ENCODE data around the gene TMEM14B. TPM values are rescaled to one million over a fixed set of nuclear protein-coding genes. Genes with fewer than 3 reads are reported as not detected.

Gene TMEM14B
- total RNA-seq, 1 donor from 2014 or later: 59.1 TPM

DNA sequence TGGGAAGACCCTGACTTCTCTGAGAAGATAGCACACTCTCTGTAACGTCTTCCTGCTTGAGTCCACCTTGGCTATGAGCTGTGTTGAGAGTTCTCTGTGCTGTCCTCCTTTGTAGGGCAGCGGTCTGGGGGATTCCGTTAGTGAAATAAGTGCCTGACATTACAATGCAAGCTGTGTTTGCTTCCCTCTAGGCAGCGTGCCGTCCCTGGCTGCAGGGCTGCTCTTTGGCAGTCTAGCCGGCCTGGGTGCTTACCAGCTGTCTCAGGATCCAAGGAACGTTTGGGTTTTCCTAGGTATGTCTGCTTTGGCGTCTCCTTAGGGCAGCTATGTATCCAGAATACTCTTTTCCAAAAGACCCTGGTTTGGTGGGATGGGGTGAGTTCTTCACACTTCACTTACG lies 21.9 kb upstream of the TMEM14B start:
- Histone ChIP-seq H3K9me3 (no peaks in the 10 kb centered on the region), H3K4me3 (peak overlapping the region in 1 of 2 donors; percentile 7), H3K36me3 (peaks cover 11 to 49% of the 10 kb centered on the region in 2 donors), H3K4me1 (peaks cover 7 to 20% of the 10 kb centered on the region in 2 donors), H3K27ac (no peak overlapping the region), H3K27me3 (no peaks in the 10 kb centered on the region)
- intact Hi-C loops (cut with DNase I): no loop called here
- no peak for DNase-seq (ENCODE audit: low spot score in 2 of 2)
- TF ChIP-seq, protein P1, sequence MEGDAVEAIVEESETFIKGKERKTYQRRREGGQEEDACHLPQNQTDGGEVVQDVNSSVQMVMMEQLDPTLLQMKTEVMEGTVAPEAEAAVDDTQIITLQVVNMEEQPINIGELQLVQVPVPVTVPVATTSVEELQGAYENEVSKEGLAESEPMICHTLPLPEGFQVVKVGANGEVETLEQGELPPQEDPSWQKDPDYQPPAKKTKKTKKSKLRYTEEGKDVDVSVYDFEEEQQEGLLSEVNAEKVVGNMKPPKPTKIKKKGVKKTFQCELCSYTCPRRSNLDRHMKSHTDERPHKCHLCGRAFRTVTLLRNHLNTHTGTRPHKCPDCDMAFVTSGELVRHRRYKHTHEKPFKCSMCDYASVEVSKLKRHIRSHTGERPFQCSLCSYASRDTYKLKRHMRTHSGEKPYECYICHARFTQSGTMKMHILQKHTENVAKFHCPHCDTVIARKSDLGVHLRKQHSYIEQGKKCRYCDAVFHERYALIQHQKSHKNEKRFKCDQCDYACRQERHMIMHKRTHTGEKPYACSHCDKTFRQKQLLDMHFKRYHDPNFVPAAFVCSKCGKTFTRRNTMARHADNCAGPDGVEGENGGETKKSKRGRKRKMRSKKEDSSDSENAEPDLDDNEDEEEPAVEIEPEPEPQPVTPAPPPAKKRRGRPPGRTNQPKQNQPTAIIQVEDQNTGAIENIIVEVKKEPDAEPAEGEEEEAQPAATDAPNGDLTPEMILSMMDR (IDR thresholded peaks at IDR 0.05): no peak

DNA sequence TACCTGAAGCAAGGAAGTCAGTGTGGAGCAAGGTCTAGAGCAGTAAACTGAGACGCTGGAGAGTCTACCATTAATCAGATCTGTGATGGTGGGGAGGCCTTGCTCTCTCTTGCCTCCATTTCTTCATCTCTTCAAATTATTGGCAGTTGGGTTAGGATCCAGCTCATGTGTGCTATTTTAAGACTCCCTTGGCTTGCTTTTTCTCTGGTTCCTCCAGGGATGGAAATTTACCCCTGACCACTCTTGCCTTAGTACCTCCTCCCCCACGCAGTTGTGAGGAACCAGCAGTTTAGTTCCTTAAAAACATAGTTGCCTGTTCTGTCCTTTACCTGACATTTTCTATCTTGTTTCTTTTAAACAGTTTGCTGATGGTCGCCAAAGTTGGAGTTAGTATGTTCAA lies 17.4 kb upstream of the TMEM14B start:
- Histone ChIP-seq H3K4me1 (peaks cover 0 to 2% of the 10 kb centered on the region in 2 donors), H3K36me3 (peaks cover 14 to 67% of the 10 kb centered on the region in 2 donors), H3K9me3 (no peaks in the 10 kb centered on the region), H3K4me3 (no peak overlapping the region), H3K27ac (peak overlapping the region in 1 of 2 donors; percentile 13), H3K27me3 (no peaks in the 10 kb centered on the region)
- TF ChIP-seq, protein P1 (IDR thresholded peaks at IDR 0.05): no peak
- no peak for DNase-seq (ENCODE audit: low spot score in 2 of 2)
- intact Hi-C loops (cut with DNase I): no loop called here

GRCh38 chr6:10733151-10733715 lies 14.4 kb upstream of the TMEM14B start:
- Histone ChIP-seq H3K27me3 (no peaks in the 10 kb centered on the region), H3K4me3 (no peak overlapping the region), H3K36me3 (peaks cover 12 to 41% of the 10 kb centered on the region in 2 donors), H3K27ac (no peak overlapping the region), H3K9me3 (no peaks in the 10 kb centered on the region), H3K4me1 (no peaks in the 10 kb centered on the region)
- no peak for DNase-seq (ENCODE audit: low spot score in 2 of 2)
- intact Hi-C loops (cut with DNase I): no loop called here
- TF ChIP-seq, protein P1 (IDR thresholded peaks at IDR 0.05): no peak

DNA sequence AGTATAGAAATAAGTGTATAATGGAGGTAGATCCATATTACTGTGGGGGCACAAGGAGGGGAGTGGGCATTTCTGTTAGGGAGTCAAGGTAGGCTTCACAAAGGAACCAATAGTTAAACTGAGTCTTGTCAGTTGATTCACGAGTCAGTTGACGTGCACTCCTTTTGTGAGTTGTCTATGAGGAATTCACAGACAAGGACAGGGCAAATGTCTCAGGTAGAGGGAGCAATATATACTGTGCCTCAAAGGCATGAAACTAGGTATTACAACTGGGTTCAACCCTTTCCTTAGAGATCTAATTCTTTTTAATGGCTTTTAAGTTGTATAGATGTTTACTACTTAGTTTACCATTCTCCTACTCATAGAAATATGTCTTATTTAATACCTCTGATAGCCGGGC lies 13.7 kb upstream of the TMEM14B start:
- H3K27ac ChIP-seq: no peak overlapping the region
- no peak for DNase-seq (ENCODE audit: low spot score in 2 of 2)
- no peaks in the 10 kb centered on the region for H3K4me1 ChIP-seq
- TF ChIP-seq, protein P1 (IDR thresholded peaks at IDR 0.05): no peak
- H3K9me3 ChIP-seq: no peaks in the 10 kb centered on the region
- H3K27me3 ChIP-seq: no peaks in the 10 kb centered on the region
- no peak overlapping the region for H3K4me3 ChIP-seq
- intact Hi-C loops (cut with DNase I): no loop called here
- H3K36me3 ChIP-seq: peaks cover 12 to 35% of the 10 kb centered on the region in 2 donors

DNA sequence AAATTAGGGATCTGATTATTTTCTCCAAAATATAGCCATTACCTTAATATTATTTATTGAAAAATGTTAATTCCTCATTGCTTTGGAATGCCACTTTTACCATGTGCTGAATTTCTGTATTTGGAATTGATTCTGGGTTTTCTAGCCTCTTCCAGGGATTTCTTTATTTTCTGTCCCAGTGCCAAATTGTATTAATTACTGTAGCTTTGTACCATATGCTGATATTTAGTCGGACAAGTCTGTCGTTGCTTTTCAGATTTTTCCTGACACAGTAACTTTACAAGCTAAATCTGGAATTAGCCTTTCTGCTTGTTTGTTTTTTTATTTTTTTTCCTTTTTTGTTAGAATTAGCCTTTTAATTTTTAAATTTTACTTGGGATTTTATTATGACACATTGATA lies 10.9 kb upstream of the TMEM14B start:
- TF ChIP-seq, protein P1 (IDR thresholded peaks at IDR 0.05): no peak
- H3K9me3 ChIP-seq: no peaks in the 10 kb centered on the region
- DNase-seq (ENCODE audit: low spot score in 2 of 2): no peak
- H3K27ac ChIP-seq: no peak overlapping the region
- H3K4me3 ChIP-seq: no peak overlapping the region
- peaks cover 3 to 12% of the 10 kb centered on the region in 2 donors for H3K36me3 ChIP-seq
- intact Hi-C loops (cut with DNase I): loop anchor here (5.0 kb wide), 1 partner anchor 39 kb away; no protein-coding TSS in a partner anchor
- H3K4me1 ChIP-seq: no peaks in the 10 kb centered on the region
- no peaks in the 10 kb centered on the region for H3K27me3 ChIP-seq

All from ascending aorta (tissue), 2 donors.